T-helper 9 cell (primary cell): ENCODE measurements around the gene SLC6A13.

ENCODE experiments used
- DNase-seq: peaks from one replicate; pipeline ENCODE4 v3.0.0-alpha.2; 2020

SLC6A13 gene

GRCh38 chr12:213527-213932 lies 49.1 kb downstream of the SLC6A13 start:
- DNase-seq, result no peak

DNA sequence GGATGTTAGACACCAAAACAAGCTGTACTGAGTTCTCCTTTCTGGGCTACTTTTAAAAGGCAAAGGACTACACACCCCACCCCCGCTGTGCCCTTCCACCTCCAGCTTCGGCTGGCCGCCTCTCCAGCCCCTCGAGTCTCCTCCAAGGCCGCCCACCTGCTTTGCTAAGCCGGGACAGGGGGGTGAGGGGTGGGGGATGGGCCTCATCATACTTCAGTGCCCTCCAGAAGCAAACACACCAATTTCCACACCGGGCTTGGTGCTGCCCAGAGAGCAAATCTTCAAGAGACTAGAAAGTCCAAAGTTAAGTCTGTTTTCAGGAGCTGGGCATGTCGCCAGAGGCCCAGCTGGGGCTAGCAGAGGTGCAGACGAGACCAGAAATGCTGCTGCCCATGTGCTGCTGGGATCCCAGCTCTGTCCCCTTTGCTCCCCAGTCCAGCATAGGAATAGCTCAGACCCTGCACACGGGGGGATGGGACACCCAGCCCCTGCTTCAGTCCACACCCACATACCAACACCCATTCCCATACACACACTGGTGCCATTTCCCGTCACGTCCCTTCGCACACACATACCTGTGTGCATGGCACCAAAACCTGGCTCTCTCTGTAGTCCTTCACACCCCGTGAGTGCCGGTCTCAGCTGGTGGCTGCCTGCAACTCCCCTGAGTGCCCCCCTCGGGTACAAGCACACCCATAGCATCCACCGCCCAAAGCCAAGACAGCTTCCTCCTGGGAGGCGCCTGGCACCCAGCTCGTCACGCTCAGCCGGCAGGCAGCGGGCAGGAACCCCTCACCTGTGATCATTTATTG lies 49.7 kb downstream of the SLC6A13 start:
- no peak for DNase-seq

- DNase-seq, result no peak
Observed at GRCh38 chr12:212415-212714, 50.3 kb downstream of the SLC6A13 start.

DNA sequence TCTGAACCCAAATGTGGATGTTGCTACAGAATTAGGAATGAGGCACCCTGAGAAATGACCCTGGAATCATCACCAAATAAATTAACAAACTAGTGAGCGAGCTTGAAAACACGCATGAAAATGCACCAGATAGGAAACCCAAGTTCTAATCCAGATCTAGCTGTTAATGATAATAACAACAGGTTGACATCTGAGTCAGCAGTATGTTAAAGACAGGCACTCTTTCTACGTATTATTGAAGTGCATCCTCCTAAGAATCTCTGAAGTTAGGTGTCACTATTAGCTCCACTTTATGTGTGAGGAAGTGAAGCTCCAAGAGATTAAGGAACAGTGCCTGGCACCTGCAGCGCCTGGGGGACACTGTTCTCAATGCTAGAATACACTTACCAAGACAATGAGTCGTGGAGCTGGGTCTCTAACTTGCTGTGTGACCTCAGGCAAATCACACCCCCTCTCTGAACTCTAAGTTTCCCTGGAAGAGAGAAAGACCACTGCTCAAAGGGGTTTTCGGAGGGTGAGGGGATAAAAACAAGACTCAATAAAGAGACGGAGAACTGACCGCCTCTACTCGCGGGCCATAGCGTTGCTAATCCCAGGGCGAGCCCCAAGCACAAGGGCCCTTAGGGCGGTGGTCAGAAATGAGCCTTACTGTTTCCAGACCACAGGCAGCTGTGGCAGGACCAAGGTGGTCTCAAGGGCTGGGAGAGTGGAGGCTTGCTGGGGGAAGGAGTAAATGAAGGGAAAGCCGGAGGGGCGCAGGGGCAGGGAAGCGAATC lies 50.8 kb downstream of the SLC6A13 start:
- no peak for DNase-seq

- DNase-seq, result no peak
Observed at GRCh38 chr12:211142-211465, 51.5 kb downstream of the SLC6A13 start.

GRCh38 chr12:210277-211141 lies 52.1 kb downstream of the SLC6A13 start:
- DNase-seq, result no peak

DNA sequence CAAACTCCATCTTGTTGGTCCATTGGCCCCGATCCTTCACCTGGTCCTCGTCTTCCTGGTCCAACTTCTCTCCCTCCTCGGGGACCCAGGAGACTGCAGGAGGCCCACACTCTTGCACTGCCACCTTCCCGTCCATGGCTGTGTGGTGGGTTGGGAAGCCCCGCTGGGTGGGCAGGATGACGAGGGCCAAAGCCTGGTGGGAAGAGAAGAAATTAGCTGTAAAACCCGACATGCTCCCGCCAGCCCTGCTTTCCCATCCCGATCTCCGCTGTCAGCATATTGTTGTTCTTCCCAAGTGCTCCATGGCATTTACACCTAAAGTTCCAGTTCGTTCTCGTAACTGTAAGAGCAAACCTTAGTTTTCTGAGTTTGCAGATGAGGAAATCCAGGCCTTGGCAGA lies 52.8 kb downstream of the SLC6A13 start:
- no peak for DNase-seq

GRCh38 chr12:209246-209645 lies 53.4 kb downstream of the SLC6A13 start:
- no peak for DNase-seq

GRCh38 chr12:208813-209212 lies 53.8 kb downstream of the SLC6A13 start:
- DNase-seq, result no peak

DNA sequence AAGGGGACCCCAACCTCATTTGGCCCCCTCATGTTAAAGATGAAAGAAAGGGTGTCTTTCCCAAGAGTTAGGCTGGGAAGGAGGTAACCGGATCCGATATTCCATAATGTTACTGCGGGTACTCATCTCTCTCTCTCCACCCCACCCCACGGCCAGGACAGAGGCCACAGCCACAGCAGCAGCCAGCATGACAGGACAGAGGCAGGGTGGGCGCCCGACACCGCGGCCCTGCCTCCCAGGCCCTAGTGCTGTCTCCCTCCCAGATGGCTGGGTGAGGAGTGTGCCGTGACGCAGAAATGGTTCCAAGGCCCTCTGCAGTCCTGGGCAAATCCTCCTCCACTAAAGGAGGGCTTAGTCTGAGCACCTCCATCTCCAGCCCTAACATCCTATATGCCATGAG lies 54.8 kb downstream of the SLC6A13 start:
- no peak for DNase-seq

- no peak for DNase-seq
Observed at GRCh38 chr12:206746-207440, 55.7 kb downstream of the SLC6A13 start.

DNA sequence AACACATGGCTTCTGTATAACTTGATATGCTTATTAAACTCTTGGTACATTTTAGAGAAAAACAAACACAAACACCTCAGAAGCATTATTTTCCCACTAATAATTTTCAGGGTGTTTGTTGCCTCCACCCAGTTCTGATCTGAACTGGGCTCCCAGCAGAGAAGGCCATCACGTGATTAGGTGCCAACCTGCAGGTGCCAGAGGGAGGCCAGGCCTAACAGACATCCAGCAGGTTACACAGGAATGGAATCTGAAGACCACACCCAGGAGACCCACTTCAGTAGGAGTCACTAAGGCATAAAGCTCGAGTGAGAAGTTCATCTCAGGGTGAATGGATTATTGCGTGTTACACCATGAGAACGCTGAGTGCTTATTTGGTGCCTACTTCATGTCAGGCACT lies 57.6 kb downstream of the SLC6A13 start:
- no peak for DNase-seq

- DNase-seq, result no peak
Observed at GRCh38 chr12:204261-204678, 58.4 kb downstream of the SLC6A13 start.

DNA sequence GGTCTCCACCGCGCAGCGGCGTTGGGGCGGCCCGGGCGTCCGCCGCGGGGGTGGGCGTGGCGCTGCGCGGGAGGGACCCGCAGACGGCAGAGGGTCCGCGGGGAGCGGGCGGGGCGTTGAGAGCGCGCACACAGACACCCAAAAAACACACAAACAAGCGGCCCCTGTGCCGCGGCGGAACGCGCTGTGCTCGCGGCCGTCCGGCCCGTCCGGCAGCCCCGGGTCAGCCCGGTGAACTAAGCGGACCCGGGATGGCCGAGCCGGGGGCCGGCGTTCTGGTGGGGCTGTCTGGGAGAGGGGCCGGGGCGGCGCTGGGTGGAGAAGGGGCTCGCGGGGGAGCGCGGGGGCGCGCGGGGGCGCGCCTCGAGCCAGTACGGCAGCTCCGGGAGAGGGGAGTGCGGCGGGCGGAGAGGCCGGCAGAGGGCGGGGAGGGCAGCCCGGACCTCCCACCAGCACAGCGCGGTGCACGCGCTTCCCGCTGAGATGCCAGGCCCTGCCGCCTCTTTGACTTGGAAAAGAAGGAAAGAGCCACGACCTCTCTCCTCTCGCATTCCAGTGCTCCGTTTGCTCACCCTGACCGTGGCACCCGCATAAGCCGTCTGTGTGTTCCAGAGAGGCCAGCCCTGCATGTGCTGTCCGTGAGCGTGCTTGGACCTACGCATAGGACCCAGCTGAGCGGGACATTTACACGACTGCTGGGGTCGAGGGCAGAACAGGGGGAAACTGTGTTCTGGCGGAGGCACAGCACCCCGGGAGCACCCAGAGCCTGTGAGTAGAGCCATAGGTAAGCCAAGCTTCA lies 59.0 kb downstream of the SLC6A13 start:
- no peak for DNase-seq

GRCh38 chr12:203074-203461 lies 59.6 kb downstream of the SLC6A13 start:
- no peak for DNase-seq

DNA sequence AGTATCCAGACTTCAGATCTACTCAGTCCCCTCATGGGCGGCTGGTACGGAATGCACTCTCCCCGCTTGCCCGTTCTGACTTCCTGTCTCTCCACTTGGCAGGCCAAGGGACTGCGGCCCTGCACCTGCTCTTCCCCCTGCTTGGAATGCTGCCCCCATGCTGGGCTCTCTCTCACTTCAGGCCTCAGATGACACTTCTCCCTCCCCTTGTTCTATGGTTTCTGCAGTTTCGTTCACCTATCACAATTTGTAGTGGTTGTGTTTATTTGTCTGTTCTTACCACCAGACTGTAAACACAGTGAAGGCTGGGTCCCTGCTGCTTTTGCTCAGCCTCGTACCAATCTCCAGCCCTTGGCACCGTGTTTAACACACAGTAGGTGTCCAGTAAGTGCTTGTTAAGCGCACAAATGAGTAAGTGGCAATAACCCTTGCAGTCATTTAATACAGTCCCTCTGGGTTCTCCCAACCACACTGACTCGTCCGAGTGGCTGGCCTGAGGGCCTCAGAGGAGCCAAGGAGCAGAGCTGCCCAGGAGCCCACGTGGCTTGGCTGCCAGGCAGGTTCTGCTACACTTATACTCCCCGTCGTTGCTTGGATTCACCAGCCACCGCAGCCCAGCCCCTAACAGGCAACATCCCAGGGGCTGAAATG lies 60.4 kb downstream of the SLC6A13 start:
- no peak for DNase-seq

DNA sequence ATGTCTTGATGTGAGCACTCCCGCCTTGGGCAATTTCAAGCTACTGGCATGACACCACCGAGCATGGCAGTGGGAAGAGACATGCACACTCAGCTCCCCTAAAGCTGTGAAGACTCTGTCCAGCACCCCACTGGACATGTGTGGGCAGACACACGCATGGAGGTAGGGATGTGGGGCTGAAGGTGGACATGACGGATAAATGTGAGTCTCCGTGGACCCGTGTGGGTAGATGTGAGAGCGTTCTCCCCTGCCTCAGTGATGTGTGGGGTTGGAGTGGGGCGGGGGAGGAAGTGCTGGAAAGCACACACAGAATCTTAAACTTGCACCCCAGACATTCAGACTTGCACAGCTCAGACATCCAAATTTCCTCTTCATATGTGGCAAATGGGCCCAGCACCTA lies 61.3 kb downstream of the SLC6A13 start:
- DNase-seq, result no peak

DNA sequence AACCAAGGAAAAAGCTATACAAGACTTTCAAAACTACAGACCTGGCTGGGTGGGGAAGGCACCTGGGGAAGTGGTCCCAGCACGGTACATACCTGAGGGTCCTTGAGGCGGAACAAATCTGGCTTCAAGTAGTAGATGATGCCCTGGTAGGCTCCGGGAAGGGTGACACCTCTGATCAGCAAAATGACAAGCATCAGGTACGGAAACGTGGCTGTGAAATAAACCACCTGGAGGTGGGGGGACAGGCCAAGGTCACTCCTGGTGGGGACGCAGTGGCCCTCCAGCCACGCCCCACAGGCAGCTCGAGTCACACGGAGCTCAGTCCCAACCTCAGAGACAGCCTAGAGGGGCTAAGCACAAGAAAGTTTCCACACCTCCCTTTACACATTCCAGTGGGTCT lies 63.9 kb downstream of the SLC6A13 start:
- DNase-seq, result no peak

- no peak for DNase-seq
Observed at GRCh38 chr12:197911-198695, 64.5 kb downstream of the SLC6A13 start.

GRCh38 chr12:197347-197746 lies 65.3 kb downstream of the SLC6A13 start:
- no peak for DNase-seq

DNA sequence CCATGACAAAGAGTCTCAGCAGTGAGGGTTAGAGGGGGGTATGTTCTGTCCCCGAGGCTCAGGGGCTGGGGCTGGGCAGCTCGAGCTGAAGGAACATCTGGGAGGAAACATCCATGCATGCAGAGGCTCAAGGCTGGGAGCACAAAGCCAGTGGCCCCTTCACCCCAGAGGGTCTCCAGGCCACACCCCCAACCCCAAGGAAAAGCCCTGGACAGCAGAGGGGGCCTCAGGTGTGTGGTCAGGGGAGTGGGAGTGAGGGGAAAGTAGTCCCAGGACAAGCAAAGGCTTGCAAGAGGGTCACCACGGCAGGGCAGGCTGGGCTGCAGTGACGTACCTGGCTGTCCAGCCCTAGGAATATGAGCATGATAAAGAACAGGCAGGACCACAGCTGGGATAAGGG lies 66.2 kb downstream of the SLC6A13 start:
- DNase-seq, result no peak
